GM19468 (cell line): ENCODE results near the gene LRRC28.
"Not testable (repeated sequence)": the region's sequence is repeated elsewhere in the genome, so short reads cannot be mapped to it uniquely, and the experiment has no call there.

Experiments
- ATAC-seq: cut with Tn5 transposase; IDR thresholded peaks from one replicate; pipeline ENCODE4 v1.9.1; 2021; ENCODE audit warnings: mild to moderate bottlenecking, moderate library complexity, moderate number of reproducible peaks; ENCODE audit not compliant: unreplicated experiment; ENCODE audit errors: extremely low read depth

LRRC28 gene

GRCh38 chr15:99250857-99251841 is at the start of gene LRRC28:
Gene LRRC28 (plus strand): TSS chr15:99251481. CDS start chr15:99255958, 4,477 bp downstream.
- ATAC-seq: peak; percentile 96

GRCh38 chr15:99202176-99202552 is 49.1 kb upstream of the LRRC28 start:
- ATAC-seq: no peak

GRCh38 chr15:99207672-99208071 is 43.6 kb upstream of the LRRC28 start:
- ATAC-seq: no peak

GRCh38 chr15:99209326-99209725 is 42.0 kb upstream of the LRRC28 start:
- ATAC-seq: no peak

- ATAC-seq: no peak
These were observed 40.9 kb upstream of the LRRC28 start for GRCh38 chr15:99210334-99210733.

GRCh38 chr15:99211926-99212325 is 39.4 kb upstream of the LRRC28 start:
- ATAC-seq: no peak

- no peak for ATAC-seq
These were observed 38.9 kb upstream of the LRRC28 start for GRCh38 chr15:99212406-99212805.

GRCh38 chr15:99213187-99213811 is 38.0 kb upstream of the LRRC28 start:
- ATAC-seq: no peak

GRCh38 chr15:99224372-99225214 is 26.7 kb upstream of the LRRC28 start:
- ATAC-seq: no peak

- ATAC-seq: no peak
These were observed 24.5 kb upstream of the LRRC28 start for GRCh38 chr15:99226802-99227201.

GRCh38 chr15:99228120-99228770 is 23.0 kb upstream of the LRRC28 start:
- ATAC-seq: no peak

GRCh38 chr15:99230867-99231266 is 20.4 kb upstream of the LRRC28 start:
- no peak for ATAC-seq

- no peak for ATAC-seq
These were observed 18.5 kb upstream of the LRRC28 start for GRCh38 chr15:99232740-99233139.

- not testable (repeated sequence) for ATAC-seq
These were observed 17.1 kb upstream of the LRRC28 start for GRCh38 chr15:99234160-99234559.

- ATAC-seq: no peak
These were observed 12.4 kb upstream of the LRRC28 start for GRCh38 chr15:99238849-99239248.

GRCh38 chr15:99239545-99240198 is 11.6 kb upstream of the LRRC28 start:
- peak; percentile 84 for ATAC-seq

- no peak for ATAC-seq
These were observed 9.5 kb upstream of the LRRC28 start for GRCh38 chr15:99241752-99242151.

GRCh38 chr15:99244306-99244705 is 7.0 kb upstream of the LRRC28 start:
- no peak for ATAC-seq

GRCh38 chr15:99247062-99247461 is 4.2 kb upstream of the LRRC28 start:
- ATAC-seq: no peak
